Neural cell (in vitro differentiated cells): ENCODE results near the gene ARHGAP24. TPM values are rescaled to one million over a fixed set of nuclear protein-coding genes. Genes with fewer than 3 reads are reported as not detected.
"Not testable (repeated sequence)": the region's sequence is repeated elsewhere in the genome, so short reads cannot be mapped to it uniquely, and the experiment has no call there.

Source experiments
- H2AFZ ChIP-seq: fragments of 200-600, 300-800 bp; sonication (generic), shearing (Covaris generic); 2 replicates; pipeline ENCODE4 v1.6.0; 2014; ENCODE audit warnings: low read depth, mild to moderate bottlenecking, antibody characterized with exemption, low read length, moderate library complexity
- H3F3A ChIP-seq: fragments of 200-600 bp; shearing (Covaris generic); 2 replicates; pipeline ENCODE4 v1.6.1; 2016; ENCODE audit warnings: mild to moderate bottlenecking, moderate library complexity, mixed read lengths, antibody characterized with exemption, low read length; ENCODE audit not compliant: insufficient read depth, poor library complexity, severe bottlenecking
- H3K27ac ChIP-seq: fragments of 200-600, 300-800 bp; sonication (generic), shearing (Covaris generic); 2 replicates; pipeline ENCODE4 v1.5.1; 2014; ENCODE audit warnings: mild to moderate bottlenecking, low read length, moderate library complexity
- H3K27me3 ChIP-seq: fragments of 300-800, 200-600 bp; sonication (generic), shearing (Covaris generic); 2 replicates; pipeline ENCODE4 v1.6.0; 2014; ENCODE audit warnings: mild to moderate bottlenecking, low read depth, low read length, moderate library complexity; ENCODE audit not compliant: insufficient read depth
- H3K36me3 ChIP-seq: fragments of 300-800, 200-600 bp; sonication (generic), shearing (Covaris generic); 2 replicates; pipeline ENCODE4 v1.5.1; 2014; ENCODE audit warnings: mild to moderate bottlenecking, antibody characterized with exemption, low read length, moderate library complexity; ENCODE audit not compliant: insufficient read depth
- H3K4me2 ChIP-seq: fragments of 300-800, 200-600 bp; sonication (generic), shearing (Covaris generic); 2 replicates; pipeline ENCODE4 v1.6.0; 2014; ENCODE audit warnings: mild to moderate bottlenecking, low read length
- H3K4me3 ChIP-seq: fragments of 300-800, 200-600 bp; sonication (generic), shearing (Covaris generic); 2 replicates; pipeline ENCODE4 v1.5.1; 2014; ENCODE audit warnings: mild to moderate bottlenecking, low read length, moderate library complexity
- H3K79me2 ChIP-seq: fragments of 200-600 bp; shearing (Covaris generic); replicated peaks from 2 replicates; pipeline ENCODE4 v1.6.0; 2014; ENCODE audit warnings: mild to moderate bottlenecking, low read length, moderate library complexity; ENCODE audit not compliant: insufficient read depth
- H3K9ac ChIP-seq: fragments of 300-800, 200-600 bp; sonication (generic), shearing (Covaris generic); 2 replicates; pipeline ENCODE4 v1.6.1; 2016; ENCODE audit warnings: mild to moderate bottlenecking, low read length, mixed read lengths
- H3K9me2 ChIP-seq: fragments of 200-600 bp; shearing (Covaris generic); 2 replicates; pipeline ENCODE4 v1.6.1; 2016; ENCODE audit warnings: mild to moderate bottlenecking, low read length, mixed read lengths; ENCODE audit not compliant: insufficient read depth
- H3K9me3 ChIP-seq: fragments of 200-600, 300-800 bp; sonication (generic), shearing (Covaris generic); 2 replicates; pipeline ENCODE4 v1.6.1; 2016; ENCODE audit warnings: mild to moderate bottlenecking, mixed run types, low read length, moderate library complexity, mixed read lengths
- H4K20me1 ChIP-seq: fragments of 200-600 bp; shearing (Covaris generic); 2 replicates; pipeline ENCODE4 v1.6.1; 2016; ENCODE audit warnings: mild to moderate bottlenecking, mixed run types; ENCODE audit not compliant: insufficient read depth
- EP300 ChIP-seq: fragments of 450-650 bp; conservative IDR thresholded peaks from 2 replicates; pipeline ENCODE4 v1.6.1; 2014; ENCODE audit warnings: antibody characterized with exemption, mild to moderate bottlenecking, moderate library complexity; ENCODE audit not compliant: poor library complexity, severe bottlenecking
- EZH2 ChIP-seq: fragments of 200-600, 300-800 bp; shearing (Covaris generic), sonication (generic); IDR thresholded peaks from 2 replicates; pipeline ENCODE4 v1.6.1; 2014; ENCODE audit warnings: antibody characterized with exemption, low read length, borderline replicate concordance, mild to moderate bottlenecking; ENCODE audit not compliant: insufficient read depth, poor library complexity, severe bottlenecking
- MXI1 ChIP-seq: fragments of 450-650 bp; conservative IDR thresholded peaks from 2 replicates; pipeline ENCODE4 v1.6.1; 2014; ENCODE audit warnings: antibody characterized with exemption, mild to moderate bottlenecking; ENCODE audit not compliant: poor library complexity, severe bottlenecking
- POLR2AphosphoS5 ChIP-seq: IDR thresholded peaks from 2 replicates; pipeline ENCODE4 v1.6.1; 2012
- RAD21 ChIP-seq: fragments of 450-650 bp; conservative IDR thresholded peaks from 2 replicates; pipeline ENCODE4 v1.6.1; 2014; ENCODE audit warnings: antibody characterized with exemption, mild to moderate bottlenecking, moderate library complexity
- SMC3 ChIP-seq: fragments of 450-650 bp; conservative IDR thresholded peaks from 2 replicates; pipeline ENCODE4 v1.6.1; 2014; ENCODE audit warnings: antibody characterized with exemption, mild to moderate bottlenecking, moderate library complexity; ENCODE audit not compliant: poor library complexity
- TAF1 ChIP-seq: IDR thresholded peaks from 2 replicates; pipeline ENCODE4 v1.6.1; 2012; ENCODE audit warnings: low read depth
- polyA plus RNA-seq: library from polyadenylated mRNA; depleted of rRNA; stranded (reverse); fragments of >200 nt; gene quantifications from 2 replicates; pipeline ENCODE4 v1.2.3, GENCODE V29; 2014
- TF ChIP-seq, protein P1 (sequence below): IDR thresholded peaks from 2 replicates; pipeline ENCODE4 v1.6.1; 2012; ENCODE audit warnings: borderline replicate concordance
- TF ChIP-seq, protein P2 (sequence below): fragments of 450-650 bp; IDR thresholded peaks from 2 replicates; pipeline ENCODE4 v1.5.1; 2014; ENCODE audit warnings: antibody characterized with exemption, mild to moderate bottlenecking, moderate library complexity; ENCODE audit not compliant: poor library complexity, severe bottlenecking

Gene ARHGAP24
- polyA plus RNA-seq, 1 donor from 2014 or later = 2.9 TPM

DNA sequence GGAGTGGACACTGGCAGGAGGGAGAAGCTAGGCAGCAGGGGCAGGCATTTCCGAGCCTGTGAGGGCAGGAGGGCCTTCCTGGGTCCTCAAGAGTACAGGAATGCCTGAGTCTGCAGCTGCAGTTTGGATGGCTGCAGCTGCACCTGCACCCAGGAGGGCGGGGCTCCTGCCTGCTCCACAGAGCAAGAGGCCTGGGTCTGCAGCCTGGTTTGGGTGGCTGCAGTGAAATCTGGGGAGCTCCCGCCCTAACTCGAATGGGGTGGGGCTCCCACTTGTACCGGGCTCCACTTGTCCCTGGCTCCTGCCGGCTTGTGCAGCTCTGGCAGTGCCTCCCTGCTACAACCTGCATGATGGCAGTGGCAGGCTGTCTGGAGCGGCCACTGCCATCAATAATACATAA lies 436.0 kb downstream of the ARHGAP24 start:
- H3K4me3 ChIP-seq = no peak overlapping the region
- H3F3A ChIP-seq = no peaks in the 10 kb centered on the region
- no peaks in the 10 kb centered on the region for H3K9me3 ChIP-seq
- no peaks in the 10 kb centered on the region for H4K20me1 ChIP-seq
- H3K27me3 ChIP-seq = no peaks in the 10 kb centered on the region
- TF ChIP-seq, protein P1, sequence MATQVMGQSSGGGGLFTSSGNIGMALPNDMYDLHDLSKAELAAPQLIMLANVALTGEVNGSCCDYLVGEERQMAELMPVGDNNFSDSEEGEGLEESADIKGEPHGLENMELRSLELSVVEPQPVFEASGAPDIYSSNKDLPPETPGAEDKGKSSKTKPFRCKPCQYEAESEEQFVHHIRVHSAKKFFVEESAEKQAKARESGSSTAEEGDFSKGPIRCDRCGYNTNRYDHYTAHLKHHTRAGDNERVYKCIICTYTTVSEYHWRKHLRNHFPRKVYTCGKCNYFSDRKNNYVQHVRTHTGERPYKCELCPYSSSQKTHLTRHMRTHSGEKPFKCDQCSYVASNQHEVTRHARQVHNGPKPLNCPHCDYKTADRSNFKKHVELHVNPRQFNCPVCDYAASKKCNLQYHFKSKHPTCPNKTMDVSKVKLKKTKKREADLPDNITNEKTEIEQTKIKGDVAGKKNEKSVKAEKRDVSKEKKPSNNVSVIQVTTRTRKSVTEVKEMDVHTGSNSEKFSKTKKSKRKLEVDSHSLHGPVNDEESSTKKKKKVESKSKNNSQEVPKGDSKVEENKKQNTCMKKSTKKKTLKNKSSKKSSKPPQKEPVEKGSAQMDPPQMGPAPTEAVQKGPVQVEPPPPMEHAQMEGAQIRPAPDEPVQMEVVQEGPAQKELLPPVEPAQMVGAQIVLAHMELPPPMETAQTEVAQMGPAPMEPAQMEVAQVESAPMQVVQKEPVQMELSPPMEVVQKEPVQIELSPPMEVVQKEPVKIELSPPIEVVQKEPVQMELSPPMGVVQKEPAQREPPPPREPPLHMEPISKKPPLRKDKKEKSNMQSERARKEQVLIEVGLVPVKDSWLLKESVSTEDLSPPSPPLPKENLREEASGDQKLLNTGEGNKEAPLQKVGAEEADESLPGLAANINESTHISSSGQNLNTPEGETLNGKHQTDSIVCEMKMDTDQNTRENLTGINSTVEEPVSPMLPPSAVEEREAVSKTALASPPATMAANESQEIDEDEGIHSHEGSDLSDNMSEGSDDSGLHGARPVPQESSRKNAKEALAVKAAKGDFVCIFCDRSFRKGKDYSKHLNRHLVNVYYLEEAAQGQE = no peak
- TF ChIP-seq TAF1 (no peak), EZH2 (no peak), EP300 (no peak), RAD21 (no peak), MXI1 (no peak), POLR2AphosphoS5 (no peak), SMC3 (no peak)
- TF ChIP-seq, protein P2, sequence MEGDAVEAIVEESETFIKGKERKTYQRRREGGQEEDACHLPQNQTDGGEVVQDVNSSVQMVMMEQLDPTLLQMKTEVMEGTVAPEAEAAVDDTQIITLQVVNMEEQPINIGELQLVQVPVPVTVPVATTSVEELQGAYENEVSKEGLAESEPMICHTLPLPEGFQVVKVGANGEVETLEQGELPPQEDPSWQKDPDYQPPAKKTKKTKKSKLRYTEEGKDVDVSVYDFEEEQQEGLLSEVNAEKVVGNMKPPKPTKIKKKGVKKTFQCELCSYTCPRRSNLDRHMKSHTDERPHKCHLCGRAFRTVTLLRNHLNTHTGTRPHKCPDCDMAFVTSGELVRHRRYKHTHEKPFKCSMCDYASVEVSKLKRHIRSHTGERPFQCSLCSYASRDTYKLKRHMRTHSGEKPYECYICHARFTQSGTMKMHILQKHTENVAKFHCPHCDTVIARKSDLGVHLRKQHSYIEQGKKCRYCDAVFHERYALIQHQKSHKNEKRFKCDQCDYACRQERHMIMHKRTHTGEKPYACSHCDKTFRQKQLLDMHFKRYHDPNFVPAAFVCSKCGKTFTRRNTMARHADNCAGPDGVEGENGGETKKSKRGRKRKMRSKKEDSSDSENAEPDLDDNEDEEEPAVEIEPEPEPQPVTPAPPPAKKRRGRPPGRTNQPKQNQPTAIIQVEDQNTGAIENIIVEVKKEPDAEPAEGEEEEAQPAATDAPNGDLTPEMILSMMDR = no peak
- H3K36me3 ChIP-seq = no peaks in the 10 kb centered on the region
- no peak overlapping the region for H2AFZ ChIP-seq
- H3K9me2 ChIP-seq = no peaks in the 10 kb centered on the region
- no peaks in the 10 kb centered on the region for H3K79me2 ChIP-seq
- H3K4me2 ChIP-seq = no peak overlapping the region
- H3K9ac ChIP-seq = no peak overlapping the region
- H3K27ac ChIP-seq = no peak overlapping the region

DNA sequence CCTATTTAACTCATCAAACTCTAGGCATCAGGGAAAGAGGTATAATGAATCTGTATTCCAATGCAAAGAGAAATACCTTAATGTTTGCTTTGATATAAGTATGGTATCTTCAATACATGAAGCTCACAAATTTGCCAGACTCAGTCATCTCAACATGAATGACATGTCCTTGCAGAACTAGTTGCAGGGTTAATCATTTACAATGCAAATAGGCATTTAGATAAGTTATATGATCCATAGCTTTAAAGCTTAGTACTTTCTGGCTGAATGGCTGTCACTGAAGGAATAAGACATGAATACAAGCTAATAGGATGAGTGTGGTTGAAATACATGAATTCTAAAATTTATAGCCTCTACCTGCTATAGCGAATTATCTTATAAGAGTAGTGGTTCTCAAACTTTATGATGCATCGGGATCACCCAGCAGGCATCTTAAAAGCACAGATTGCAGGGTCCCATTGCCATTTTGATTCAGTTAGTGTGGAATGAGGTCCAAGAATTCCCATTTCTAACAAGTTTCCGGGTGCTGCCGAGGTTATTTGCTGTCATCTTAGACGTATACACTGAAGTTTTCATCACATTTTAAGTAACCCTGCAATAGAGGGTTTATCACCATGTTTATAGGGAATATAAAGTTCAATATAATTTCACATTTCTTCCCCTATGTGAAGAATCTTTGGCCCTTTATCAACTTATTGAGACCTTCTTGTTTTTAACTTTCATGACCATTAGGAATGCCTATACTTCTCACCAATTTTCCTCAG lies 439.2 kb downstream of the ARHGAP24 start:
- Histone ChIP-seq H4K20me1 (no peaks in the 10 kb centered on the region), H3K9ac (no peak overlapping the region), H3K27ac (no peak overlapping the region), H3K9me3 (no peaks in the 10 kb centered on the region), H3K9me2 (no peaks in the 10 kb centered on the region), H3K36me3 (no peaks in the 10 kb centered on the region), H3F3A (no peaks in the 10 kb centered on the region), H3K4me2 (no peak overlapping the region), H3K4me3 (no peak overlapping the region), H2AFZ (no peak overlapping the region), H3K79me2 (no peaks in the 10 kb centered on the region), H3K27me3 (no peaks in the 10 kb centered on the region)
- TF ChIP-seq TAF1 (no peak), EZH2 (no peak), SMC3 (no peak), RAD21 (no peak), POLR2AphosphoS5 (no peak), MXI1 (no peak), EP300 (no peak)
- TF ChIP-seq, protein P2 = no peak
- TF ChIP-seq, protein P1 = no peak

DNA sequence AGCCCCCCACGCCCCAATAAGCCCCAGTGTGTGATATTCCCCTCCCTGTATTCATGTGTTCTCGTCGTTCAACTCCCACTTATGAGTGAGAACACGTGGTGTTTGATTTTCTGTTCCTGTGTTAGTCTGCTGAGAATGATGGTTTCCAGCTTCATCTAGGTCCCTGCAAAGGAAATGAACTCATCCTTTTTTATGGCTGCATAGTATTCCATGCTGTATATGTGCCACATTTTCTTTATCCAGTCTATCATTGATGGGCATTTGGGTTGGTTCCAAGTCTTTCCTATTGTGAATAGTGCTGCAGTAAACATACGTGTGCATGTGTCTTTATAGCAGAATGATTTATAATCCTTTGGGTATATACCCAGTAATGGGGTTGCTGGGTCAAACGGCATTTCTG lies 440.6 kb downstream of the ARHGAP24 start:
- not testable (repeated sequence) for H3F3A ChIP-seq, H3K9me3 ChIP-seq, H3K79me2 ChIP-seq, H3K9me2 ChIP-seq, H3K9ac ChIP-seq, H3K4me3 ChIP-seq, H3K36me3 ChIP-seq, H2AFZ ChIP-seq, H4K20me1 ChIP-seq, H3K27ac ChIP-seq, H3K4me2 ChIP-seq, H3K27me3 ChIP-seq
